Effector CD8-positive, alpha-beta T cell (primary cell): Measurements from ENCODE around the gene PPTC7.
"Not testable (repeated sequence)": the region's sequence is repeated elsewhere in the genome, so short reads cannot be mapped to it uniquely, and the experiment has no call there.

Experiments used
- DNase-seq: peaks from one replicate; lab custom pipeline; 2025; lab: John Stamatoyannopoulos, UW

The PPTC7 gene

DNA sequence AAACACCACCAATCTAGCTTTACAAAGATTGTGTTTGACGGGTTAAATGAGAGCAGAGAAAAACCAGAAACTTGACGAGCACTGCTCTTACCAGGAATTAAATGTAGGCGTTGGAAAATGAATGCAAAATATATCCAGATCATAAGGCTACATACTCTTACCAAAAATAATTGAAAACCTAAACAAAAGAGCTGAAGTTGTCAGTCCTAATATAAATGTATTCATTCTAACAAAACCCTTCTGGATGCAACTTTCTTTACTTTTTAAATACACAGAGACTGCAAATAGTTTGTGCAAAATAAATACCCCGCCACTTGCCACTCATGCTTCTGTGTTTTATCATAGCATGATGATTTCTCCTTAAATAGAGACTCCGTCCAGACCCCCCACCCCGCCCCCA lies 48.3 kb downstream of the PPTC7 start:
- no peak for DNase-seq

DNA sequence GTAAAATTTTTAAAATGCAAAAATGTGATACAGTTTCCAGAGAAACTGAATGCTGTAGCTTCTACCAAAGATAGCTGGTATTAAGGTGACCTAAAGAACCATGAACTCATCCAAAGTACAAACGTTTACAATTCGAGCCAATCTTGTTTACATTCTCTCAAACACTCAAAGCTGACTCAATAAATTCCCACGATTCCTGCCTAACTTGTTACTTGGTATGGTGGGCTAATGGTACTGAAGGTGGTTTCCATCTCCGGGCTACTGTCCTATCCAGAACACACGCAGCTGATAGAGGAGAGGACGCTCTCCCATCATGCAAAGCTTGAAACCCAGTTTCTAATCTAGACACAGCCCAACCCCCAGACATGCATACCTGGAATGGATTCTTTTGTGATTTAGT lies 49.5 kb downstream of the PPTC7 start:
- DNase-seq, result no peak

DNA sequence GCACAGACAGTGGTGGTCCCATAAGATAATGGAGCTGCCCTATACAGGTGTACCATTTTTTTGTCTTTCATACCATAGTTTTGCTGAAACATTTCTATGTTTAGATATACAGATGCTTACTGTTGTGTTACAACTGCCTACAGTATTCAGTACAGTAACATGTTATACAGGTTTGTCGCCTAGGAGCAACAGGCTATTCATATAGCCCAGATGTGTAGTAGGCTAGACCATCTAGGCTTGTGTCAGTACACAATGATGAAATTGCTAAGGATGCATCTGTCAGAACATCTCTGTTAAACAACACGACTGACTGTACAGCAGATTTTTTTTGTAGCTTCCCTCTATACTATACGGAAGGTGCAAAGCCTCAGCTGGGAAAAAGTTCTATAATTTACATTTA lies 50.5 kb downstream of the PPTC7 start:
- no peak for DNase-seq

DNA sequence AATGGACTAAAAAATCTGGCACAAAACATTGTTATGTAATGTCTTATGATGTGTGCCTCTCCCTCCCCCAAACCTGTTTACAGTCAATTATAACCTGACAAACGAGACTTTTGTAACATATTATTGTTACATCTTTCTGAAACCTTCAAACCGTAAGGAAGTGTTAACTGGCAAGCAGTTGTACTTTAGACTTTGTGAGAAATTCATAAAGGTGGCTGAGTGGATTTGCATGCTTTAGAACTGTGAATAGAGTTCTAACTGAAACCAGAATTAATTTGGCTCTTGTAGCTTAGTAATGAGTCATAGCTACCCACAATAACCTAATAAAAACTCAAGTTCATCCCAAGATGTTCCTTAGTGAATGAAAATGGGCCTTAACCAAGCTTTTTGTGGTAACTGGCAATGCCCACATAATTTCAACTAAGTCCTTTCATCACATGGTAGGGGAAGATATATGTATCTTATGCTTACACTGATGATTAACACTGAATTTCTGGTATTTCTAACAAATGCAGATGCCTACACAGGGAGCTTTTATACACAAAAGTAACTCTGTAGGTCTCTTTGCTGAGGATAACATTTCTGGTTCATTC lies 51.3 kb downstream of the PPTC7 start:
- DNase-seq, result no peak

DNA sequence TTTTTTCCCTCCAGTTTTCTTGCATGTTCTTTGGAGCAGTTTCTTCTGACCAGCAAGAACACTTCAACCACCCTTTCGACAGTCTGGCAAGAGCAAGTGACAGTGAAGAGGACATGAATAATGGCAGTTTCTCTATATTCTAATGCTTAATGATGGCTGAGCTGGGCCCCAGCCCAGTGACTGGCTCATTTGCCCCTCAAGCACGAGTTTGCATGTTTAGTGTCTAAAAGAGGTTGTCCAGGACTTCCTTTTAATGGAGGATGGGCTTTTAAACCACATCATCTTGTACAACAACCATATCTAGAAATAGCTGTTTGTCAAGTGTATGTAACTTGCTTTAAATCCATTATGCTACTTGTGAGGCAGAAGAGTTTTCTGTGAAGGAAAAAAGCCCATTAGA lies 52.6 kb downstream of the PPTC7 start:
- no peak for DNase-seq

- DNase-seq, result no peak
Observed at GRCh38 chr12:110528277-110528839, 54.8 kb downstream of the PPTC7 start.

DNA sequence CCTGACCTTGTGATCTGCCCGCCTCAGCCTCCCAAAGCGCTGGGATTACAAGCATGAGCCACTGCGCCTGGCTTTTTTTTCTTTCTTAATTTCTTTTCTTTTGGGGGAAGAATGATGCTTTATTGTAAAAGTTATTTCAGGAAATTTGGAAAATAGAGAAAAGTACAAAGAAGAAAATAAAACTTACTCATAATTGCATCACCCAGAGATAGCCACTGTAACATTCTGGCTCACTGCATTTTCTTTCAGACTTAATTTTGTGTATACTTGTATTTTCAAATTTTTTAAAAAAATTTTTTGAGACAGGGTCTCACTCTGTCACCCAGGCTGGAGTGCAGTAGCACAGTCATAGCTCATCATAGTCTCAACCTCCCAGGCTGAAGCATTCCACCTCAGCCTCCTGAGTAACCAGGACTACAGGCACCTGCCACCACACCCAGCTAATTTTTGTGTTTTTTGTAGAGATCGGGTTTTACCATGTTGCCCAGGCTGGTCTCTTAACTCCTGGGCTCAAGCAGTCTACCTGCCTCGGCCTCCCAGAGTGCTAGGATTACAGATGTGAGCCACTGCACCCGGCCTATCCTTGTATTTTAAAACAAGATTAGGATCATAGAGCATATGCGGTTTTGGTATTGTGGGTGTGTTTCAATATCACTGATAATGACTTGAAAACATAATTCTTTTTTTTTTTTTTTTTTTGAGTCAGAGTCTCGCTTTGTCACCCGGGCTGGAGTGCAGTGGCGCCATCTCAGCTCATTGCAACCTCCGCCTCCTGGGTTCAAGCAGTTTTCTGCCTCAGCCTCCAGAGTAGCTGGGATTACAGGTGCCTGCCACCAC lies 62.0 kb downstream of the PPTC7 start:
- not testable (repeated sequence) for DNase-seq

GRCh38 chr12:110518014-110518413 lies 65.1 kb downstream of the PPTC7 start:
- DNase-seq, result not testable (repeated sequence)

DNA sequence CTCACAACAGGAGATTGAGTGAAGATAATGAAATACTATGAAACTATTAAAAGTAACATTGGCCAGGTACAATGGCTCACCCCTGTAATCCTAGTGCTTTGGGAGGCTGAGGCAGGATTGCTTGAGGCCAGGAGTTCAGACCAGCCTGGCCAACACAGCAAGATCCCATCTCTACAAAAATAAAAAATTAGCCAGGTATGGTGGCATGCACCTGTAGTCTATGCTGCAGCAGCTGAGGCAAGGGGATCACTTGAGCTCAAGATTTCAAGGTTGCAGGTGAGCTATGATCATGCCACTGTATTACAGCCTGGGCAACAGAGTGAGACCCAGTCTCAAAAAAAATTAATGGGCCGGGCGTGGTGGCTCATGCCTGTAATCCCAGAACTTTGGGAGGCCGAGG lies 66.1 kb downstream of the PPTC7 start:
- DNase-seq, result no peak

- DNase-seq, result no peak
Observed at GRCh38 chr12:110514363-110514762, 68.8 kb downstream of the PPTC7 start.

DNA sequence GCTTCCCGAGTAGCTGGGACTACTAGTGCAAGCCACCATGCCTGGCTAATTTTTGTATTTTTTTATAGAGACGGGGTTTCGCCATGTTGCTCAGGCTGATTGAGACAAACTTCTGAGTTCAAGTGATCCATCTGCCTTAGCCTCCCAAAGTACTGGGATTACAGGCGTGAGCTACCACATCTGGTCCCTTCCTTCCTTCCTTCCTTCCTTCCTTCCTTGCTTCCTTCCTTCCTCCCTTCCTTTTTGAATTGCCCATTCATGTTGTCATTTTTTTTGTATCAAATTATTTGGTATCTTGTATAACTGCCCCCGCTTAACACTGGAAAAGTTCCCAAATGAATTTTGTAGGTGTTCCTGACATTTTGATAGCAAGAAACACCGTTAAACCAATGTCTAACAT lies 69.3 kb downstream of the PPTC7 start:
- no peak for DNase-seq

- DNase-seq, result no peak
Observed at GRCh38 chr12:110508071-110508586, 75.0 kb downstream of the PPTC7 start.

DNA sequence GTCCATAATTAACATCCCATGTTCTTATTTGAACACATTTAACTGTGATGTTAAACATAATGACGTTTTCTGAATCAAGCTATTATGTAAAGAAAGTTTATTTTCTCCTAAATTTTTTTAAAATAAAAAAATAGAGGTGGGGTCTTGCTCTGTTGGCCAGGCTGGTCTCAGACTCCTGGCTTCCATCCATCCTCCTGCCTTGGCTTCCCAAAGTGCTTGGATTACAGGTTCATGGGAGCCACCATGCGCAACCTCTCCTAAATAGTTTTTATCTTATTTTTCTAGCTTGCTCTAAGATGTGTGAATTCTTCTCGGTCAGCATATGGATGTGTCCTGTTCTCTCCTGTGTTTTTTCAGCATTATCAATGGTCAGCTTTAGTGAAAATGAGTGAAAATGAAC lies 77.8 kb downstream of the PPTC7 start:
- no peak for DNase-seq

DNA sequence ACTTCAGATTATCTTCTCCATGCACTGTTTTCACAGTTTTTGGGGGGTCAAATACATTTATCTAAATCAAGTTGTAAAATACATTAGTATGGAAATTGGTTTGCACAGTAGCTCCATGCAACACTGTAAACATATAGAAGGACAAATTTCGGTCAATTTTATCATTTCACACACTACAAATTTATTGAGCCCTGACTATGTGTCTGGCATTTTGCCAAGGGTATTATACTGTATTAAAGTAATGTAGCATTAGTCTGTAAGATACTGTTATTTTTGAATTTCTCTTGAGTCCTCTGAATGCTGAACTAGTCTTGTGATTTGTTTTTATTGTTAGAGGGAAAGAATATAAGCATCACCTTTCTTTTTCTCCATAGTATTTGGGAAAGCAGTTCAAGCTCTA lies 79.7 kb downstream of the PPTC7 start:
- DNase-seq, result no peak

GRCh38 chr12:110501752-110502738 lies 81.1 kb downstream of the PPTC7 start, which contains the start of the genes RAD9B and VPS29:
RAD9B (plus strand) TSS chr12:110502331; CDS start chr12:110502338, 7 bp downstream.
VPS29 (minus strand) TSS chr12:110502111; CDS start chr12:110502051, 60 bp downstream.
- peak; percentile 97 for DNase-seq

DNA sequence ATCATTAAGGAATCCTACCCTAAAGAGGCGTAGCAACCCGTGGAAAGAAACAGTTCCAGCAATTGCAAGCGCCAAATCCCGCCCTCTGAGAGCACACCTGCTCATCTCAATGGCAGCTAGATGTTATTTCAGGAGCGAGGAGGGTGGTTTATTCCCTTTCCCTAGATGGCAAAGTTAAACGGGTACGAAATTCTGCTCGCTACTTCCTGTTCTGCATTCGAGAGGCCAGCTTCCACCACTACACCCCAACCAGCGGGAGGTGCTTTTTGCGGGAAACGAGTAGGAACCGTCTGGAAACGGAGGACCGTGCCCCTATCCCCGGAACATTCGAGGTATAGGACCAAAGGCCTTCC lies 81.7 kb downstream of the PPTC7 start:
- peak; percentile 35 for DNase-seq

DNA sequence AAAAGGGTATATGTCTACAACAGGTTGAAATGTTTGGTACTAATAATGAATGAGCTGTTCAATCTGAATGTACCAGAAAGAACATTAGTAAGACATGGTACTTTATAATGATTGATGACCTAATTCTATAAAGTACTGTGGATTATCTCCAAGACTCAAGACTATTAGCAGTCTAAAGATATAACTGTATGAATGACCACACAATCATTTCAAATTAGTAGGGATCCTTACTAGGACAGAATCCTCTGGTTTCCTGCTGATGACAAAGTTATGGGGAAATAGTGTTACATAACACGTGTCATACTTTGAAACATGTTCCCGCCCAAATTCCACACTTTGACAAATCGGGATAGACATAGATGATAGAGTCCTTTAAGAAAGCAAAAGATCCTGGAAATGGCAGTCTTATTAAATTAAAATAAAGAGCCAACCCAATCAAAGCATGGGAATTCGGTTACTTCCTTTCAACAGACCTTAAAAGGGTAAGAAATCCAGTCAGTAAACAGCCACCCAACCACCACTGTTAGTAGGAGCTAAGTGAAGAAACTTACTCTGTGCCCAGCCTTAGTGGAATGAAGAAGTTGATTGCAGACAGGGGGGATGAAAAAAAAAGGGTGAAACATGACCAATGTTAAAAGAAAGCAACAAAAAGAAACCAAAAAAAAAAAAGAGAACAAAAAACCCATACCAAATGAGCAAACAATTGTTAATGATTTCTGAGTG lies 84.0 kb downstream of the PPTC7 start:
- DNase-seq, result no peak
